ENCODE measurements around the gene BMS1.

DNA sequence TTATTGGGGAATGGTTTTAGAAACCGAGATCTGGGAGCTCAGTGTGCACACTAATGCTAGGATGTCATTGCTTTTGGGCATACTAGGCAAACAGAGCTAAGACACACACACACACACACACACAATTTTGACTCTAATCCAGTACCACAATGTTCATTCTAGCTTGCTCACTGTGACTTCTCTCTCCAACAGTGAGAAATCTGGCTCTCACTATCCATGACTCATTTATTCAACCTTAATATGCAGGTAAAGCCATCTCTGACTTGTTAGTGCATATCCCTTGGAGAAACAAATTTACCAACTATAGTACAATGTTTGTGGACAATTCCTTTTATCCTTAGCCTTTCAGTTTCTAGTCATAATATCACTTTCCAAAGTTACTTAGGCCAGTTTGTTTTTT is 5.9 kb upstream of the BMS1 start:
- TF ChIP-seq, protein P1, sequence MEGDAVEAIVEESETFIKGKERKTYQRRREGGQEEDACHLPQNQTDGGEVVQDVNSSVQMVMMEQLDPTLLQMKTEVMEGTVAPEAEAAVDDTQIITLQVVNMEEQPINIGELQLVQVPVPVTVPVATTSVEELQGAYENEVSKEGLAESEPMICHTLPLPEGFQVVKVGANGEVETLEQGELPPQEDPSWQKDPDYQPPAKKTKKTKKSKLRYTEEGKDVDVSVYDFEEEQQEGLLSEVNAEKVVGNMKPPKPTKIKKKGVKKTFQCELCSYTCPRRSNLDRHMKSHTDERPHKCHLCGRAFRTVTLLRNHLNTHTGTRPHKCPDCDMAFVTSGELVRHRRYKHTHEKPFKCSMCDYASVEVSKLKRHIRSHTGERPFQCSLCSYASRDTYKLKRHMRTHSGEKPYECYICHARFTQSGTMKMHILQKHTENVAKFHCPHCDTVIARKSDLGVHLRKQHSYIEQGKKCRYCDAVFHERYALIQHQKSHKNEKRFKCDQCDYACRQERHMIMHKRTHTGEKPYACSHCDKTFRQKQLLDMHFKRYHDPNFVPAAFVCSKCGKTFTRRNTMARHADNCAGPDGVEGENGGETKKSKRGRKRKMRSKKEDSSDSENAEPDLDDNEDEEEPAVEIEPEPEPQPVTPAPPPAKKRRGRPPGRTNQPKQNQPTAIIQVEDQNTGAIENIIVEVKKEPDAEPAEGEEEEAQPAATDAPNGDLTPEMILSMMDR (IDR thresholded peaks at IDR 0.05; ENCODE audit: poor library complexity) = no peak
- TF ChIP-seq EZH2 (IDR thresholded peaks at IDR 0.05; ENCODE audit: borderline replicate concordance) (no peak), EZH2phosphoT487 (IDR thresholded peaks at IDR 0.05; ENCODE audit: low read depth, severe bottlenecking, unreplicated experiment) (no peak)

Measured in hepatocyte (in vitro differentiated cells).